ENCODE data around the gene VGLL4. TPM values are rescaled to one million over a fixed set of nuclear protein-coding genes. Genes with fewer than 3 reads are reported as not detected.

The VGLL4 gene
- total RNA-seq, 1 donor from 2014 or later, result 141 TPM

DNA sequence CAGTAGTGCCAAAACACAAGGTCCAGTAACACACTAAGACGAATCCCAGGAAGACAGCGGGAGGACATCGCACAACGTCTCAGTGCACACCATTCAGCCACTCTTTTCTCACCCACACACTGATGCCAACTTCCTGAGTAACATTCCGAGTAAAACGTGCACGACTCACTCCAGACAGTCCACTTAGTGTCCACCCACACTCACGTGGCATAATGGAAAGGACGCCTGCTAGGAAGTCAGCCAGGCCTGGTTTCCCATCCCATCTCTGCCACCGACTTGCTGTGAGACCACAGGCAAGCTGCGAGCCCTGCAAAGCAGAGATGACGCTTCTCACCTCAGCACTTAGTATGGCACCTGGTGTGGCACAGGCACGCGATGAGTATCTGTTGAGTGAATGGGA is 36.8 kb upstream of the VGLL4 start:
- H3K9me3 Mint-ChIP-seq (ENCODE audit: low read depth), result no peaks in the 10 kb centered on the region
- DNase-seq (ENCODE audit: low spot score), result no peak

DNA sequence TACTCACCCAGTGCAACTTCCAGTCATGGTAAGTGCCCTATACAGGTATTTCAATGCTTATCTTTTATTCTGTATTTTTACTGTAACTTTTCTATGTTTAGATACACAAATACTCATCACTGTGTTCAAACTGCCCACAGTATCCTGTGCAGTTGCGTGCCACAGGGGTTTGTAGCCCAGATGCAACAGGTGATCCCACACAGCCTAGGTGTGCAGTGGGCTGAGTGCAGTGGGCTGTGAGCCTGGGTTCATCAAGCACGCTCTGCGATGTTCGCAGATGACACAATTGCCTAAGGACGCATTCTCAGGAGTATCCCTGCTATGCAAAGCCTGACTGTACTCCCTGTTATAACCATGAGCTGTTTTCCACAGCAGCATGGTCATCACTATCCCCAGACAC is 36.2 kb upstream of the VGLL4 start:
- H3K4me3 Mint-ChIP-seq (ENCODE audit: unreplicated experiment), result no peak overlapping the region
- DNase-seq (ENCODE audit: low spot score), result no peak
- TF ChIP-seq, protein P1, sequence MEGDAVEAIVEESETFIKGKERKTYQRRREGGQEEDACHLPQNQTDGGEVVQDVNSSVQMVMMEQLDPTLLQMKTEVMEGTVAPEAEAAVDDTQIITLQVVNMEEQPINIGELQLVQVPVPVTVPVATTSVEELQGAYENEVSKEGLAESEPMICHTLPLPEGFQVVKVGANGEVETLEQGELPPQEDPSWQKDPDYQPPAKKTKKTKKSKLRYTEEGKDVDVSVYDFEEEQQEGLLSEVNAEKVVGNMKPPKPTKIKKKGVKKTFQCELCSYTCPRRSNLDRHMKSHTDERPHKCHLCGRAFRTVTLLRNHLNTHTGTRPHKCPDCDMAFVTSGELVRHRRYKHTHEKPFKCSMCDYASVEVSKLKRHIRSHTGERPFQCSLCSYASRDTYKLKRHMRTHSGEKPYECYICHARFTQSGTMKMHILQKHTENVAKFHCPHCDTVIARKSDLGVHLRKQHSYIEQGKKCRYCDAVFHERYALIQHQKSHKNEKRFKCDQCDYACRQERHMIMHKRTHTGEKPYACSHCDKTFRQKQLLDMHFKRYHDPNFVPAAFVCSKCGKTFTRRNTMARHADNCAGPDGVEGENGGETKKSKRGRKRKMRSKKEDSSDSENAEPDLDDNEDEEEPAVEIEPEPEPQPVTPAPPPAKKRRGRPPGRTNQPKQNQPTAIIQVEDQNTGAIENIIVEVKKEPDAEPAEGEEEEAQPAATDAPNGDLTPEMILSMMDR (IDR thresholded peaks at IDR 0.05), result no peak
- no peaks in the 10 kb centered on the region for H3K27me3 Mint-ChIP-seq (ENCODE audit: low read depth)
- no peaks in the 10 kb centered on the region for H3K9me3 Mint-ChIP-seq (ENCODE audit: low read depth)
- peaks cover 8% of the 10 kb centered on the region for H3K36me3 Mint-ChIP-seq (ENCODE audit: low read depth)
- peak overlapping the region; percentile 80 for H3K27ac Mint-ChIP-seq (ENCODE audit: unreplicated experiment)
- H3K4me1 Mint-ChIP-seq (ENCODE audit: low read depth), result peaks cover 26% of the 10 kb centered on the region

More for the DNA sequence above, 36.8 kb upstream of the VGLL4 start:
- no peaks in the 10 kb centered on the region for H3K27me3 Mint-ChIP-seq (ENCODE audit: low read depth)
- H3K4me3 Mint-ChIP-seq (ENCODE audit: unreplicated experiment), result no peak overlapping the region
- H3K4me1 Mint-ChIP-seq (ENCODE audit: low read depth), result peaks cover 26% of the 10 kb centered on the region
- peak overlapping the region; percentile 41 for H3K27ac Mint-ChIP-seq (ENCODE audit: unreplicated experiment)
- H3K36me3 Mint-ChIP-seq (ENCODE audit: low read depth), result peaks cover 9% of the 10 kb centered on the region
- TF ChIP-seq, protein P1 (IDR thresholded peaks at IDR 0.05), result no peak

- no peaks in the 10 kb centered on the region for H3K9me3 Mint-ChIP-seq (ENCODE audit: low read depth)
- H3K27ac Mint-ChIP-seq (ENCODE audit: unreplicated experiment), result peak overlapping the region; percentile 49
- no peaks in the 10 kb centered on the region for H3K27me3 Mint-ChIP-seq (ENCODE audit: low read depth)
- H3K4me3 Mint-ChIP-seq (ENCODE audit: unreplicated experiment), result no peak overlapping the region
- TF ChIP-seq, protein P1 (IDR thresholded peaks at IDR 0.05), result no peak
- H3K4me1 Mint-ChIP-seq (ENCODE audit: low read depth), result peaks cover 66% of the 10 kb centered on the region
- peaks cover 3% of the 10 kb centered on the region for H3K36me3 Mint-ChIP-seq (ENCODE audit: low read depth)
- DNase-seq (ENCODE audit: low spot score), result no peak
Measured at GRCh38 chr3:11672363-11672762, 28.6 kb upstream of the VGLL4 start.

GRCh38 chr3:11671648-11672100 is 28.0 kb upstream of the VGLL4 start:
- no peak overlapping the region for H3K4me3 Mint-ChIP-seq (ENCODE audit: unreplicated experiment)
- TF ChIP-seq, protein P1 (IDR thresholded peaks at IDR 0.05), result no peak
- peaks cover 73% of the 10 kb centered on the region for H3K4me1 Mint-ChIP-seq (ENCODE audit: low read depth)
- H3K27ac Mint-ChIP-seq (ENCODE audit: unreplicated experiment), result peak overlapping the region; percentile 95
- DNase-seq (ENCODE audit: low spot score), result no peak
- no peaks in the 10 kb centered on the region for H3K9me3 Mint-ChIP-seq (ENCODE audit: low read depth)
- peaks cover 3% of the 10 kb centered on the region for H3K36me3 Mint-ChIP-seq (ENCODE audit: low read depth)
- H3K27me3 Mint-ChIP-seq (ENCODE audit: low read depth), result no peaks in the 10 kb centered on the region

DNA sequence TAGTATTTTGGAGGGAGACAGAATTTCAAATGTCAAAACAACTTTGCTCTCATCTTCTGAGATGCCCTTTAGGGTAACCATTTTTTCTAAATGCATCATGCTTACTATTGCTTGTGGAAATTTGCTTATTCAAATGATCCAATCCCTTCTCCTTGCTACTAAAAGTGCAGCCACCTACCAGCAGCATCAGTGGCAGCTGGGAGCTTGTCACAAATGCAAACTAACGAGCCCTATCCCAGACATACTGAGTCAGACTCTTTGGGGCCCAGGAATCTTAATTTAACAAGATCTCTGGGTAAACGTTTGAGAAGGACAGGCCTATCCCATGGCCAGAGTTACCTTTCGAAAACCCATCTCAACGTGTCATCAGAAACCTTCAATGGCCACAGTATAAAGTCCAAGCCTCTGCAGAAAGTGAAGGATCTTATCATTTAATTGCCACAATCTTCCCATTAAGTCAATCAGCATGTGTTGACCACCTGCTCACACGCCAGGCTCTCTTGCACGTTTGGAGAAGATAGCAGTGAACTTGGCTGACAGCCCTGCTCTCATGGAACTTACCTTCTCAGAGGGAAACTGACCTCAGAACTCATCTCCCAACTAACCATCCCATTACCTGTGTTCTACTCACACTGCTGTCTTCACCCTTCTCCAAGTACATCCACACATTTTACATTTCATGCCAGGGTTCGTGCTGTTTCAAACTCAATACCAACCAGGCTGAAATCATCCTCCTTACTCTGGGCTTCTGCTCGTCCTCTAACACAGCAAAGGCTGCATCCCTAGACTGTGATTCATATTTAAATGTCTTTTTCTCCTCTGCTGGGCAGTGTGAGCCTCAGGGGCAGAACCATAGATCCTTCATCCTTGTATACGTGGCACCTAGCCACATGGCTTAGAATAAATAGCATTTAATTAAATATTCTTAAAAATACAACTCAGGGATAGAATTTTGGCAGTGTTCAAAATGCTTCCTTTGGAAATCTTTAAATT is 24.8 kb upstream of the VGLL4 start:
- no peak for DNase-seq (ENCODE audit: low spot score)
- peak overlapping the region; percentile 4 for H3K4me3 Mint-ChIP-seq (ENCODE audit: unreplicated experiment)
- no peaks in the 10 kb centered on the region for H3K27me3 Mint-ChIP-seq (ENCODE audit: low read depth)
- H3K9me3 Mint-ChIP-seq (ENCODE audit: low read depth), result no peaks in the 10 kb centered on the region
- TF ChIP-seq, protein P1 (IDR thresholded peaks at IDR 0.05), result no peak
- H3K36me3 Mint-ChIP-seq (ENCODE audit: low read depth), result peaks cover 2% of the 10 kb centered on the region
- peaks cover 85% of the 10 kb centered on the region for H3K4me1 Mint-ChIP-seq (ENCODE audit: low read depth)
- peak overlapping the region; percentile 92 for H3K27ac Mint-ChIP-seq (ENCODE audit: unreplicated experiment)
